Epithelial cell of proximal tubule (primary cell): Measurements from ENCODE around the gene BCL3. TPM values are rescaled to one million over a fixed set of nuclear protein-coding genes. Genes with fewer than 3 reads are reported as not detected.

Source experiments
- DNase-seq: peaks from one replicate; pipeline ENCODE4 v3.0.0-alpha.2; 2011; ENCODE audit warnings: low read depth
- H3K4me3 ChIP-seq: 2 replicates; pipeline ENCODE4 v1.5.1; 2011; ENCODE audit warnings: low read depth, mild to moderate bottlenecking, low read length
- total RNA-seq: library from RNA; depleted of rRNA; stranded (reverse); fragments of >200 nt; gene quantifications from 2 replicates; pipeline ENCODE4 v1.2.3, GENCODE V29; 2015
- TF ChIP-seq, protein P1 (sequence below): conservative IDR thresholded peaks from 2 replicates; pipeline ENCODE4 v1.5.1; 2012; ENCODE audit warnings: low read depth, mild to moderate bottlenecking, low read length

BCL3 gene
- total RNA-seq, result 32.4 and 49.3 TPM in 2 replicates

DNA sequence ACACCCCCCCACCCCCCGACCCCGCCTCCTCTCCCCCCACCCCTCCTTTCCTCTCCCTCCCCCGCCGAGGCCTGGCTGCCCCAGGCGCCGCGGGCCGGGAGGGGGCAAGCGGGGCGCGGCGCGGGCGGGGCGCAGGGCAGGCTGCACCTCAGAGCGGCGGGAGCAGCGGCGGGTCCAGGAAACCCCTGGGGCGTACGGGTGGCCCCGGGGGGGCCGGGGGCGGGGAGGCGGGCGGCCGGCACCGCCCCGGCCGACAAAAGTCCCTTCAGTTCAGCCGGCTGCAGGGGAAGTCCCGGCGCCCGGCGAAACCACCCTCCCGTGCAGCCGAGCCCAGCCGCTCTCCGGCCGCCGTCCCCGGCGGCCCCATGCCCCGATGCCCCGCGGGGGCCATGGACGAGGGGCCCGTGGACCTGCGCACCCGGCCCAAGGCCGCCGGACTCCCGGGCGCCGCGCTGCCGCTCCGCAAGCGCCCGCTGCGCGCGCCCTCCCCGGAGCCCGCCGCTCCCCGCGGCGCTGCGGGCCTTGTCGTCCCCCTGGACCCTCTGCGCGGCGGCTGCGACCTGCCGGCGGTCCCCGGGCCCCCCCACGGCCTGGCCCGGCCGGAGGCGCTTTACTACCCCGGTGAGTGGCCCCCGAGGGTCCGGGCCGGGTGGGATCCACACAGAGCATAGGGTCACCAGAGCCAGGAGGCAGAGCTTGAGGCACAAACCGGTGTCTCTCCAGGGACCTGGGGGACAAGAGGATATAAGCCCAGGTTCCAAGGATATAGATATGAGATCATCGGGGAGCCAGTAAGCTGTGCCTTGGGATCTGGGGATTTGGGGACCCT, at the start of gene BCL3:
TSS of gene BCL3 (plus strand) at position 283 of the 829 bp plus-strand sequence. CDS start at position 366, 83 bp downstream.
- H3K4me3 ChIP-seq, result peak within 1 kb of the TSS; percentile 87
- TF ChIP-seq, protein P1, sequence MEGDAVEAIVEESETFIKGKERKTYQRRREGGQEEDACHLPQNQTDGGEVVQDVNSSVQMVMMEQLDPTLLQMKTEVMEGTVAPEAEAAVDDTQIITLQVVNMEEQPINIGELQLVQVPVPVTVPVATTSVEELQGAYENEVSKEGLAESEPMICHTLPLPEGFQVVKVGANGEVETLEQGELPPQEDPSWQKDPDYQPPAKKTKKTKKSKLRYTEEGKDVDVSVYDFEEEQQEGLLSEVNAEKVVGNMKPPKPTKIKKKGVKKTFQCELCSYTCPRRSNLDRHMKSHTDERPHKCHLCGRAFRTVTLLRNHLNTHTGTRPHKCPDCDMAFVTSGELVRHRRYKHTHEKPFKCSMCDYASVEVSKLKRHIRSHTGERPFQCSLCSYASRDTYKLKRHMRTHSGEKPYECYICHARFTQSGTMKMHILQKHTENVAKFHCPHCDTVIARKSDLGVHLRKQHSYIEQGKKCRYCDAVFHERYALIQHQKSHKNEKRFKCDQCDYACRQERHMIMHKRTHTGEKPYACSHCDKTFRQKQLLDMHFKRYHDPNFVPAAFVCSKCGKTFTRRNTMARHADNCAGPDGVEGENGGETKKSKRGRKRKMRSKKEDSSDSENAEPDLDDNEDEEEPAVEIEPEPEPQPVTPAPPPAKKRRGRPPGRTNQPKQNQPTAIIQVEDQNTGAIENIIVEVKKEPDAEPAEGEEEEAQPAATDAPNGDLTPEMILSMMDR, result no peak
- no peak for DNase-seq

- no peak for DNase-seq
- no peak overlapping the region for H3K4me3 ChIP-seq
- TF ChIP-seq, protein P1, result no peak
Observed at GRCh38 chr19:44700547-44700946, 48.0 kb upstream of the BCL3 start.

GRCh38 chr19:44701228-44701627, 47.3 kb upstream of the BCL3 start:
- TF ChIP-seq, protein P1, result no peak
- H3K4me3 ChIP-seq, result no peak overlapping the region
- DNase-seq, result no peak

DNA sequence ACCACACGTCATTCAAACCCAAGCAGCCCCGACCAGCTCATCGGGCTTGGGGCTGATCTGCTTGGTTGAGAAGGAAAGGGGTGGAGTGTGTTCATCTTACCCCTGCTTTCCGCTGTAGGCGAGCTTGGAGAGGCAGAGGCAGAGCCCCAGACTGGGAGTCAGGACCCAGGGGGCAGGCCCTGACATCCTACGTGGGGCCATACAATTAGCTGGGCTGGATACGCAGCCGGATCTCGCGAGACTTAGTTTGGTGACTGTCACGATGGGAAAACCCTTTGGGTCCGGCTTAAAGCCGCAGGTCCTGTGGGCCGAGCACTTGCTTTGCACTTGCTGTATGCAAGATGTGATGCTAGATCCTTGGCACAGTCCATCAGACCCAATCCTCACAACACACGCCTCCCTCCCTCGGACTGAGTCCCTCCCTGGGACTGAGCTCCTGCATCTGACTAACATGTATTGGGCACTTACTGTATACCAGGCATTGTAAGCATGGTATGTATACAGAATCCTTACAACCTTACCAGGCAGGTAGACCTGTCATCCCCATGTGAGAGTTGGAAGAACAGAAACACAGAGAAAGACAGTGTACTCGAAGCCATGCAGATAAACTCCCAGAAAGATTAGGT, 45.8 kb upstream of the BCL3 start:
- no peak for DNase-seq
- TF ChIP-seq, protein P1, result no peak
- no peak overlapping the region for H3K4me3 ChIP-seq

- no peak overlapping the region for H3K4me3 ChIP-seq
- DNase-seq, result no peak
- TF ChIP-seq, protein P1, result no peak
Observed at GRCh38 chr19:44703336-44704078, 45.0 kb upstream of the BCL3 start.

DNA sequence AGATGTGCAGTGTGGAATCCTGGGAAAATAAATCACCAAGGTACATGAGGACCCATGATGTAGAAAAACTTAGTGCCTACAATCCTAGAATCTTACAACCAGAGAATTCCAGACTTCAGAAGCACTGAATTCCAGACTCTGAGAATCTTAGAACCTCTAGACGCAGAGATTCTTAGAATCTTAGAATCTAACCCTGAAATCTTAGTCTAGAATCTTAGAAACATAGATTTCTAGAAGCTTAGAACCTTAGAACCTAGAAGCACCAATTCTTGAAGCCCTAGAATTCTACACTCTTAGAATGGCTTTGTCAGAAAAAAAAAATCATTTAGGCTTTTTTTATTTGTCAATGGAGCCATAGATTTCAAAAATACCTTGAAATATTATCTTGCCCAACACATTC, 43.5 kb upstream of the BCL3 start:
- no peak for DNase-seq
- TF ChIP-seq, protein P1, result no peak
- H3K4me3 ChIP-seq, result no peak overlapping the region
